Activated effector memory CD4-positive, alpha-beta T cell treated with Interleukin-2 at 50 U/mL for 16 hours (primary cell): ENCODE data around the gene CFL1.

Experiments used
- DNase-seq: peaks from one replicate; pipeline ENCODE4 v3.0.0-alpha.2; 2020

Gene CFL1

GRCh38 chr11:65887723-65888162 lies 29.8 kb upstream of the CFL1 start:
- DNase-seq = no peak

GRCh38 chr11:65886826-65887722 lies 29.1 kb upstream of the CFL1 start:
- no peak for DNase-seq

- DNase-seq = no peak
Observed at GRCh38 chr11:65885808-65886536, 28.0 kb upstream of the CFL1 start.

GRCh38 chr11:65885231-65885630 lies 27.3 kb upstream of the CFL1 start:
- no peak for DNase-seq

- peak; percentile 73 for DNase-seq
Observed at GRCh38 chr11:65884716-65885092, 26.7 kb upstream of the CFL1 start.

GRCh38 chr11:65883786-65884715 lies 26.1 kb upstream of the CFL1 start:
- DNase-seq = no peak

GRCh38 chr11:65883058-65883761 lies 25.2 kb upstream of the CFL1 start:
- no peak for DNase-seq

- no peak for DNase-seq
Observed at GRCh38 chr11:65882120-65883057, 24.4 kb upstream of the CFL1 start.

GRCh38 chr11:65880844-65881421 lies 23.0 kb upstream of the CFL1 start:
- DNase-seq = no peak

GRCh38 chr11:65880027-65880426 lies 22.0 kb upstream of the CFL1 start:
- DNase-seq = no peak

GRCh38 chr11:65879617-65880016 lies 21.6 kb upstream of the CFL1 start, which contains the start of gene CTSW:
CTSW (plus strand) TSS chr11:65879837; CDS start chr11:65879855, 18 bp downstream.
- DNase-seq = peak; percentile 38

GRCh38 chr11:65873318-65874156 lies 15.6 kb upstream of the CFL1 start:
- DNase-seq = peak; percentile 97

- no peak for DNase-seq
Observed at GRCh38 chr11:65872586-65873317, 14.8 kb upstream of the CFL1 start, which contains the start of gene EFEMP2. EFEMP2 (minus strand) TSS chr11:65872800; CDS start chr11:65872354, 446 bp downstream.

GRCh38 chr11:65871811-65872548 lies 14.0 kb upstream of the CFL1 start:
- DNase-seq = no peak

- DNase-seq = no peak
Observed at GRCh38 chr11:65870706-65871681, 13.0 kb upstream of the CFL1 start.

- DNase-seq = no peak
Observed at GRCh38 chr11:65870307-65870658, 12.3 kb upstream of the CFL1 start.
